Endothelial cell of umbilical vein (primary cell): ENCODE results near the gene CNTNAP2. TPM values are rescaled to one million over a fixed set of nuclear protein-coding genes. Genes with fewer than 3 reads are reported as not detected.

Experiments
- BruUV-seq: library from RNA; stranded (reverse); fragments of 400-500 nt; replicated peaks from 2 replicates; lab custom pipeline; 2021; lab: Mats Ljungman, UMichigan
- CTCF ChIA-PET: fragments of 300-600, 350-600 bp; sonication (Branson Sonifier 250); formaldehyde crosslinking; loops from one replicate; lab custom pipeline; 2021; ENCODE audit warnings: antibody characterized with exemption, inconsistent platforms; lab: Charles Lee
- POLR2A ChIA-PET: fragments of 300-600, 350-600 bp; sonication (Branson Sonifier 250); formaldehyde crosslinking; loops from one replicate; lab custom pipeline; 2021; ENCODE audit warnings: antibody characterized with exemption, inconsistent platforms; lab: Charles Lee
- DNase-seq: peaks from one replicate; pipeline ENCODE4 v3.0.0-alpha.2; 2011; ENCODE audit warnings: low read depth, low spot score
- FAIRE-seq: peaks from 2 replicates; lab custom pipeline; 2011; peaks lifted over from hg19 to GRCh38; lab: Jason Lieb, UNC
- H2AFZ ChIP-seq: 2 replicates; pipeline ENCODE4 v1.6.0; 2012; ENCODE audit warnings: low read depth, low read length, control low read depth, inconsistent platforms
- H3K27ac ChIP-seq: 2 replicates; pipeline ENCODE4 v1.5.1; 2011; ENCODE audit warnings: low read depth, mild to moderate bottlenecking, control low read depth, low read length, moderate library complexity; ENCODE audit not compliant: insufficient read depth
- H3K27me3 ChIP-seq, 2 experiments: 2 replicates each; pipeline versions ENCODE4 v1.6.0 to v1.6.1; 2011; ENCODE audit warnings: low read length in 2 of 2, mixed read lengths in 1 of 2; ENCODE audit not compliant: control insufficient read depth in 2 of 2, insufficient read depth in 2 of 2
- H3K36me3 ChIP-seq, 2 experiments: 2 replicates in 1 of 2; 3 replicates in 1 of 2; pipeline ENCODE4 v1.5.1; 2011; ENCODE audit warnings: low read length in 2 of 2, mild to moderate bottlenecking in 1 of 2, moderate library complexity in 1 of 2; ENCODE audit not compliant: control insufficient read depth in 2 of 2, insufficient read depth in 2 of 2; ENCODE audit errors: extremely low read depth in 1 of 2
- H3K4me1 ChIP-seq: 3 replicates; pipeline ENCODE4 v1.5.1; 2011; ENCODE audit warnings: mild to moderate bottlenecking, low read length; ENCODE audit not compliant: control insufficient read depth, insufficient read depth; ENCODE audit errors: extremely low read depth
- H3K4me2 ChIP-seq: 2 replicates; pipeline ENCODE4 v1.6.1; 2011; ENCODE audit warnings: low read length, control low read depth, mixed read lengths; ENCODE audit not compliant: insufficient read depth
- H3K4me3 ChIP-seq, 3 experiments: fragments of 200-600 bp in 1 of 3; sonication (generic), shearing (Covaris generic) in 1 of 3; replicated peaks in 1 of 3; 2 replicates each; pipeline ENCODE4 v1.5.1; 2011 to 2016; ENCODE audit warnings: control low read depth in 3 of 3, low read length in 3 of 3, mild to moderate bottlenecking in 2 of 3, inconsistent platforms in 1 of 3, low read depth in 1 of 3, moderate library complexity in 1 of 3; ENCODE audit not compliant: insufficient read depth in 1 of 3
- H3K79me2 ChIP-seq: 2 replicates; pipeline ENCODE4 v1.6.0; 2012; ENCODE audit warnings: low read length, inconsistent platforms; ENCODE audit not compliant: control insufficient read depth, insufficient read depth
- H3K9ac ChIP-seq: replicated peaks from 2 replicates; pipeline ENCODE3; 2011; ENCODE audit warnings: low read length, control low read depth; ENCODE audit not compliant: insufficient read depth; ENCODE audit errors: extremely low read depth
- H3K9me1 ChIP-seq: replicated peaks from 3 replicates; pipeline ENCODE4 v1.6.0; 2011; ENCODE audit warnings: mild to moderate bottlenecking, low read length; ENCODE audit not compliant: control insufficient read depth, insufficient read depth; ENCODE audit errors: extremely low read depth
- H3K9me3 ChIP-seq: replicated peaks from 2 replicates; pipeline ENCODE4 v1.5.1; 2012; ENCODE audit warnings: low read length, inconsistent platforms; ENCODE audit not compliant: control insufficient read depth, insufficient read depth
- H4K20me1 ChIP-seq: replicated peaks from 2 replicates; pipeline ENCODE3; 2011; ENCODE audit warnings: mild to moderate bottlenecking, low read length; ENCODE audit not compliant: control insufficient read depth, insufficient read depth; ENCODE audit errors: extremely low read depth
- CTCF ChIP-seq, 2 donors: IDR thresholded peaks; 1 replicate in 1 of 2; 2 replicates in 1 of 2; pipeline ENCODE4 v1.5.1; 2011; ENCODE audit warnings: low read length in 2 of 2, mild to moderate bottlenecking in 2 of 2, moderate library complexity in 2 of 2, control low read depth in 1 of 2, inconsistent platforms in 1 of 2, low read depth in 1 of 2; ENCODE audit not compliant: insufficient read depth in 1 of 2; ENCODE audit errors: extremely low read depth in 1 of 2
- EZH2 ChIP-seq: IDR thresholded peaks from 2 replicates; pipeline ENCODE4 v1.6.1; 2012; ENCODE audit warnings: borderline replicate concordance, low read depth, mild to moderate bottlenecking, moderate library complexity, low read length, inconsistent platforms; ENCODE audit not compliant: severe bottlenecking
- FOS ChIP-seq: IDR thresholded peaks from 2 replicates; pipeline ENCODE4 v1.6.1; 2011; ENCODE audit warnings: mild to moderate bottlenecking, low read length, moderate library complexity, borderline replicate concordance; ENCODE audit not compliant: insufficient read depth
- GATA2 ChIP-seq: IDR thresholded peaks from 2 replicates; pipeline ENCODE4 v1.7.0; 2011; ENCODE audit warnings: low read depth, mild to moderate bottlenecking, moderate library complexity, mixed read lengths, low read length; ENCODE audit not compliant: insufficient read length, insufficient read depth
- JUN ChIP-seq: IDR thresholded peaks from 2 replicates; pipeline ENCODE4 v1.6.1; 2011; ENCODE audit warnings: borderline replicate concordance, low read depth; ENCODE audit not compliant: insufficient read length, insufficient read depth
- MYC ChIP-seq: IDR thresholded peaks from one replicate; pipeline ENCODE4 v1.6.1; 2011; ENCODE audit warnings: mild to moderate bottlenecking, low read depth, low read length
- POLR2A ChIP-seq: IDR thresholded peaks from 2 replicates; pipeline ENCODE4 v1.6.1; 2012; ENCODE audit warnings: low read depth, mild to moderate bottlenecking, control low read depth, low read length
- POLR2AphosphoS5 ChIP-seq: IDR thresholded peaks from 2 replicates; pipeline ENCODE4 v1.6.1; 2012; ENCODE audit warnings: low read depth, mild to moderate bottlenecking, control low read depth, low read length, moderate library complexity; ENCODE audit not compliant: insufficient read depth
- dilution Hi-C: fragments of 300-500 bp; cut with MboI; formaldehyde crosslinking; loops from one replicate; pipeline ENCODE4 v1.15.0; 2019; ENCODE audit warnings: low sequenced_read_pairs; ENCODE audit not compliant: extremely low pct_ligation_motif_present
- intact Hi-C: fragments of 100-400 bp; cut with micrococcal nuclease; formaldehyde crosslinking; loops from one replicate; pipeline ENCODE4 v1.10.0; 2022
- polyA plus RNA-seq, 4 experiments: library from polyadenylated mRNA; depleted of rRNA in 3 of 4; stranded (reverse) in 3 of 4; unstranded in 1 of 4; fragments of >200 nt; gene quantifications; 2 replicates each; pipeline versions ENCODE4 v1.2.1 to v1.2.3, GENCODE V29; 2011 to 2012; ENCODE audit warnings: missing spikeins in 1 of 4
- total RNA-seq: library from RNA; stranded (reverse); gene quantifications from 2 replicates; pipeline ENCODE4 v1.2.3, GENCODE V29; 2021
- TF ChIP-seq, protein P1 (sequence below): IDR thresholded peaks from 2 replicates; pipeline ENCODE4 v1.6.1; 2011; ENCODE audit not compliant: insufficient read depth, insufficient read length

CNTNAP2 gene
- total and polyA plus RNA-seq, 2 donors (not counting 3 experiments of a cell fraction or from before 2014, with no cell fraction given): not detected

- CTCF ChIA-PET: no interaction called here
- no peak for FAIRE-seq
- BruUV-seq: no TSS peak
These were observed 32.5 kb upstream of the CNTNAP2 start for GRCh38 chr7:146084086-146084485.

More at GRCh38 chr7:146084086-146084485, 32.5 kb upstream of the CNTNAP2 start:
- H3K9ac ChIP-seq: no peak overlapping the region
- H2AFZ ChIP-seq: no peak overlapping the region
- POLR2A ChIA-PET: no interaction called here
- no peak overlapping the region for H3K4me3 ChIP-seq
- H3K27ac ChIP-seq: no peak overlapping the region
- no peaks in the 10 kb centered on the region for H3K4me1 ChIP-seq
- intact Hi-C loops (no loop called here), dilution Hi-C loops (no loop called here)
- H3K9me3 ChIP-seq: no peaks in the 10 kb centered on the region
- DNase-seq: no peak
- no peaks in the 10 kb centered on the region for H3K9me1 ChIP-seq
- H3K36me3 ChIP-seq: no peaks in the 10 kb centered on the region
- H3K4me2 ChIP-seq: no peak overlapping the region
- H3K79me2 ChIP-seq: no peaks in the 10 kb centered on the region
- H3K27me3 ChIP-seq: no peaks in the 10 kb centered on the region
- no peaks in the 10 kb centered on the region for H4K20me1 ChIP-seq
- TF ChIP-seq CTCF (IDR thresholded peaks at IDR 0.05; ENCODE audit: extremely low read depth in 1 of 2, insufficient read depth in 1 of 2, low read depth in 1 of 2, low read length in 2 of 2): no peak
- TF ChIP-seq POLR2A: no peak
- no peak for TF ChIP-seq GATA2
- TF ChIP-seq POLR2AphosphoS5: no peak
- TF ChIP-seq, protein P1, sequence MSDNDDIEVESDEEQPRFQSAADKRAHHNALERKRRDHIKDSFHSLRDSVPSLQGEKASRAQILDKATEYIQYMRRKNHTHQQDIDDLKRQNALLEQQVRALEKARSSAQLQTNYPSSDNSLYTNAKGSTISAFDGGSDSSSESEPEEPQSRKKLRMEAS: no peak
- no peak for TF ChIP-seq JUN
- TF ChIP-seq FOS: no peak
- TF ChIP-seq EZH2: no peak
- no peak for TF ChIP-seq MYC
